NCI-H2171 (cell line): ENCODE data around the gene PTPRD.

Experiments
- DNase-seq: peaks from one replicate; lab custom pipeline; 2025; lab: John Stamatoyannopoulos, UW

Gene PTPRD

GRCh38 chr9:8826281-8826680 is 1786.5 kb downstream of the PTPRD start:
- no peak for DNase-seq

DNA sequence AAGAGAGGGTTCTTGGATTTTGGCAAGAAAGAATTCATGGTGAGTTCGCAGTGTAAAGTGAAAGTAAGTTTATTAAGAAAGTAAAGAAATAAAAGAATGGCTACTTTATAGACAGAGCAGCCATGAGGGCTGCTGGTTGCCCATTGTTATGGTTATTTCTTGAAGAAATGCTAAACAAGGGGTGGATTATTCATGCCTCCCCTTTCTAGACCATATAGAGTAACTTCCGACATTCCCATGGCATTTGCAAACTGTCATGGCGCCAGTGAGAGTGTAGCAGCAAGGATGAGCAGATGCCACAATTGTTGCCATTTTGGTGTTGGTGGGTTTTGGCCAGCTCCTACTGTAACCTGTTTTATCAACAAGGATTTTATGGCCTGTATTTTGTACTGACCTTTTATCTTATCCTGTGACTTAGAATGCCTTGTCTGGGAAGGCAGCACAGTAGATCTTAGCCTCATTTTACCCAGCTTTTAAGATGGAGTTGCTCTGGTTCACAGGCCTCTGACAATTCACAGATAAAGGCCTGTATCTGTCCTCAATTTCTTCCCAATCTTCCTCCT is 1787.1 kb downstream of the PTPRD start:
- no peak for DNase-seq

GRCh38 chr9:8823131-8823895 is 1789.5 kb downstream of the PTPRD start:
- DNase-seq: no peak

GRCh38 chr9:8822667-8823025 is 1790.2 kb downstream of the PTPRD start:
- no peak for DNase-seq

GRCh38 chr9:8821910-8822666 is 1790.7 kb downstream of the PTPRD start:
- DNase-seq: no peak

DNA sequence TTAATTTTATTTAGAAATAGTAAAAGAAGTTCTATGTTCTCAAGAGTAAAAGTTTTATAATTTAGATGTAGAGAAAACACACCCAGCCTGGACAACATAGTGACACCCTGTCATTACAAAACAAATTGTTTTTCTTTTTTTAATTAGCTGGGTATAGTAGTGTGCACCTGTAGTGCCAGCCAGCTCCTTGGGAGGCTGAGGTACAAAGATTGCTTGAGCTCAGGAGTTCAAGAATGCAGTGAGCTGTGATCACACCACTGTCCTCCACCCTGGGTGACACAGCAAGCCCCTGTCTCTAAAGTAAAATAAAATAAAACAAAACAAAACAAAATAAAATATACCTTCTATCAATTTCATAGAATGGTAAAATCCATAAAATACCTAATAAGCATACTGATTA is 1795.5 kb downstream of the PTPRD start:
- DNase-seq: no peak

DNA sequence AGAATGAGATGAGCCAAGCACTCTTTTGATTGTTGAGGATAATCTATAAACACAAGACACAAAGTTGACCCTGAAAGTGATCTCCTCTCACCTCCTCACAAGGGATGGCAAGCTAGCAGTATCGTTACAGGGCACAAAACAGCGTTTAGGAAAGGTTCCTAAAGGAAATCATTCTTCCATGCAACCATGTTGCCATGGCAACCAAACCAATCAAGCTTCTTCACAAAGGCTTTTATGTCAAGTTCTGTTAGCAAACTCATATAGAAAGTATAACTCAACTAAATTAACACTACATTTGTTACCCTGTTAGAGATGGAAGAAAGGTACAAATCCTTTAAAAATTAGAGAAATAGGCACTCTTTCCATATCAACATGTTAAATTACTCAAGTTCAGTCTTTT is 1796.4 kb downstream of the PTPRD start:
- DNase-seq: peak; percentile 3

DNA sequence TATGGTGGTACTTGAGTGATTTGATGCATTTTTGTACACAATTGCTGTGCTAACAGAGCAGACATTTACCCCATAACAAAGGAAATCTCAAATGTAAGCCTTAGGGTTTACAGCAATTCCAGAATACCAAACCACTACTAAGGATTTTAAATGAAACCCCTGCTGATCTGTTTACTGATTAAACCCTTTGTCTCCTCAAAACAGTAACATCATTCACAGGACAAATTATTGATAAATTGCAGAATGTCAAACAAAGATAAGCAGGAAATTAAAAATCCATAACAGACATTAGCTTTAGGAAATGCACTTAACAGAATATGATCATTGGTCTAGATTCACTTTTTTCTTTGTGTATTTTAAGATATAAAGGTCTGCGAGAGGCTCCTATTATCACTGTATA is 1796.9 kb downstream of the PTPRD start:
- no peak for DNase-seq

GRCh38 chr9:8815219-8815618 is 1797.6 kb downstream of the PTPRD start:
- no peak for DNase-seq

GRCh38 chr9:8812888-8813287 is 1799.9 kb downstream of the PTPRD start:
- no peak for DNase-seq

GRCh38 chr9:8809741-8810140 is 1803.1 kb downstream of the PTPRD start:
- peak; percentile 18 for DNase-seq

GRCh38 chr9:8806150-8806549 is 1806.7 kb downstream of the PTPRD start:
- DNase-seq: no peak

GRCh38 chr9:8804613-8805012 is 1808.2 kb downstream of the PTPRD start:
- DNase-seq: no peak

DNA sequence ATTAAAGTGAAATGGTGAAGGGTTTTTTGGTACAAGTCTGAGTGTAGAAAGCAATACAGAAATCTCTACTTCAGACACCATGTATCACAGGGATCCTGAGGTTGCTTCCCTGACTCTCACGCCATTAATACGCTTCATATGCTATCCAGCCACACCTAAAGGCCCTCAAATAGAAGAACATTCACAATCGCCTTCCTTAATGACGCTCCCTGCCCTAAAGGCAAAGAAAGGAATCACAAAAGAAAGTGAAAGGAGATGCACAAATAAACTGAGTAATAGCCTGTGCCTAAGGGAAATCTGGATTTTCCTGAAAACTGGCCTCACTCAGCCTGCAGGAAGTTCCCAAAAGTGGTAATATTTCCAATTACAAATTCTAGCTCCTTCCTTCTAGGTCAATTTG is 1810.6 kb downstream of the PTPRD start:
- no peak for DNase-seq

DNA sequence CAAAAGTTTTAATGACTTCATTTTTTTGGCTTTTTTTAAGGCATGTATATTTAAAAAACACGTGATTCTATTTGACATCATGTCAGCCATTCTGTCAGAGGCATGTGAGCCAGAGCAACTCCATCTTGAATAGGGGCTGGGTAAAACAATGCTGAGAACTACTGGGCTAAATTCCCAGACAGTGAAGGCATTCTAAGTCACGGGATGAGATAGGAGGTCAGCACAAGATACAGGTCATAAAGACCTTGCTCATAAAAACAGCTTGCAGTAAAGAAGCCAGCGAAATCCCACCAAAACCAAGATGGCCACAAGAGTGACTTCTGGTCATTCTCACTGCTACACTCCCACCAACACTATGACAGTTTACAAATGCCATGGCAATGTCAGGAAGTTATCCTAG is 1812.6 kb downstream of the PTPRD start:
- no peak for DNase-seq

DNA sequence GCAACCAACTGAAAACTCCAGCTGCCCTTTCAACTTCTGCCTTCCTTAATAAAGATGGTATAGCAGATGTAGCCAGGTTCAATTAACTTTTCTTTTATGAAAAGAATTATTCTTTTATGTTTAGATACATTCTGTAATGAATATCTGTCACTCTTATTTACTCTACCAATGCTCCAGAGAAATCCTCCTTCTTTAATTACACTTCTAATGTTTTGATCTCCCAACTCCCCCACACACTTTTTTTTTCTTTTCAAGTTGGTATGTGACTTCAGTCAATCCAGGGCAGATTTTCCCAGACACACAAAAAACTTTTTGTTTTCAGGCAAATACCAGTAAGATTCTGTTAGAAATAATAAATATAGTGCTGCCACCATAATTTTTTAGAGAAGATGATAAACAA is 1813.2 kb downstream of the PTPRD start:
- DNase-seq: no peak

- DNase-seq: no peak
Measured at GRCh38 chr9:8799206-8799605, 1813.6 kb downstream of the PTPRD start.

DNA sequence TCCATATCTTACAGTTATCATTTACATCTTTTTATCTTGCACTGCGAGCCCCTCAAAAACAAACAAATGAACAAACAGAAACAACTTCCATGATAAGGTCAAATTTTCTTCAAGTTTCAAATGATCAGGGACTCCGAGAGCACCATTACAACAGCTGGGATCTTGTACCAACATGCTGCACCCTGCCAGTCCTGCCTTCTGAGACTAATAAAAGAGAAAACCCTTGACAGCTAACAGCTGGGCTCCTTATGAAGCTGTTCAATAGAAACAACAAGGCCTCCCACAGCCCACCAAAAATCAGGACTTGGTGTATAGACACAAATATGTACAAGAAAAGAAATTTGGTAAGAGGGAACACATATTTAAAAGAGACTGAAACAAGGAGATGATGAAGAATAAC is 1828.0 kb downstream of the PTPRD start:
- DNase-seq: peak; percentile 40

- DNase-seq: no peak
Measured at GRCh38 chr9:8783941-8784340, 1828.9 kb downstream of the PTPRD start.

- DNase-seq: peak; percentile 14
Measured at GRCh38 chr9:8782237-8782636, 1830.6 kb downstream of the PTPRD start.

DNA sequence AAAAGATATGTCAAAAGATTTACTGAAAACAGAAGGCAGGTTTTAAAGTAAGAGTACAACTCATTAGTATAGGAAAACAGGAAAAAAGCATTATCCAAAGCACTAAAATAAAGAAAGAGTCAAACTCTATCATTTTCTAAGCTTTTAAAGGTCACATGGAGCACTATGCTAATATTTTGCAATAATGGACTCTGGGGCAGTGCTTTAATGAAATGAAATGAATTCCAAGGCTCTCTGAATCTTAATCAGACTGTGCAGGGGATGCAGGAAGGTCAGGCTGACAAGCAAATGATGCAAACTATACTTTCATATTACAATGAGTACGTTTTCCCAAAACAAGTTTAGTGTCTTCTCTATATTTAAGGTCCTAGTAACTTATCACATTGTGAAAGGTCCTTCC is 1831.3 kb downstream of the PTPRD start:
- DNase-seq: no peak

- no peak for DNase-seq
Measured at GRCh38 chr9:8780386-8780785, 1832.4 kb downstream of the PTPRD start.

DNA sequence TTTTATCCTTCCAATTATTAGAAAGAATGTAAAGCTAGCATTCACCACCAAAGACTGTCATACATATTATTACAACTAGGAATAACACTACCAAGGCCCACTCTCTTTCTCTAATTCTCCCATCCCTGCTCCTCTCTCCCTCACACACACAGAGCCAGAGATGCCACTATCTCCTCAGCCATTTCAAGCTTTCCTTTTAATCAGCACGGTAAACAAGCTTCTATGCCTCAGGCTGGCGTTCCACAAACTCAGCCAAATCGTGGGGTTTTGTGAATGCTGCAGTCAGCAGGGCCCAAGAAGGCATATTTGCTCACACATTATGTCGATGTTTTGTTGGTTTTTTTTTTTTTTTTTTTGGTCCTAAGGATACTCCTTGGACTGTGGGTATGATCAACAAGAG is 1833.3 kb downstream of the PTPRD start:
- DNase-seq: no peak
